Fibroblast of the aortic adventitia (primary cell): ENCODE measurements around the gene TRIM54. TPM values are rescaled to one million over a fixed set of nuclear protein-coding genes. Genes with fewer than 3 reads are reported as not detected.
"Not testable (repeated sequence)": the region's sequence is repeated elsewhere in the genome, so short reads cannot be mapped to it uniquely, and the experiment has no call there.

ENCODE experiments used
- DNase-seq: peaks from one replicate; pipeline ENCODE4 v3.0.0-alpha.2; 2010; ENCODE audit warnings: low read depth
- H3K4me3 ChIP-seq: 2 replicates; pipeline ENCODE4 v1.5.1; 2011; ENCODE audit warnings: low read depth, mild to moderate bottlenecking, control low read depth, low read length, moderate library complexity
- total RNA-seq: library from RNA; depleted of rRNA; stranded (reverse); fragments of >200 nt; gene quantifications from 2 replicates; pipeline ENCODE4 v1.2.3, GENCODE V29; 2012; ENCODE audit warnings: low replicate concordance
- TF ChIP-seq, protein P1 (sequence below): IDR thresholded peaks from 2 replicates; pipeline ENCODE4 v1.5.1; 2011; ENCODE audit warnings: mild to moderate bottlenecking, low read length, control low read depth, inconsistent platforms; ENCODE audit not compliant: insufficient read depth

The TRIM54 gene
- total RNA-seq, 1 donor, result not detected

GRCh38 chr2:27271631-27272340, 10.4 kb upstream of the TRIM54 start:
- TF ChIP-seq, protein P1, sequence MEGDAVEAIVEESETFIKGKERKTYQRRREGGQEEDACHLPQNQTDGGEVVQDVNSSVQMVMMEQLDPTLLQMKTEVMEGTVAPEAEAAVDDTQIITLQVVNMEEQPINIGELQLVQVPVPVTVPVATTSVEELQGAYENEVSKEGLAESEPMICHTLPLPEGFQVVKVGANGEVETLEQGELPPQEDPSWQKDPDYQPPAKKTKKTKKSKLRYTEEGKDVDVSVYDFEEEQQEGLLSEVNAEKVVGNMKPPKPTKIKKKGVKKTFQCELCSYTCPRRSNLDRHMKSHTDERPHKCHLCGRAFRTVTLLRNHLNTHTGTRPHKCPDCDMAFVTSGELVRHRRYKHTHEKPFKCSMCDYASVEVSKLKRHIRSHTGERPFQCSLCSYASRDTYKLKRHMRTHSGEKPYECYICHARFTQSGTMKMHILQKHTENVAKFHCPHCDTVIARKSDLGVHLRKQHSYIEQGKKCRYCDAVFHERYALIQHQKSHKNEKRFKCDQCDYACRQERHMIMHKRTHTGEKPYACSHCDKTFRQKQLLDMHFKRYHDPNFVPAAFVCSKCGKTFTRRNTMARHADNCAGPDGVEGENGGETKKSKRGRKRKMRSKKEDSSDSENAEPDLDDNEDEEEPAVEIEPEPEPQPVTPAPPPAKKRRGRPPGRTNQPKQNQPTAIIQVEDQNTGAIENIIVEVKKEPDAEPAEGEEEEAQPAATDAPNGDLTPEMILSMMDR, result no peak
- no peak for DNase-seq
- H3K4me3 ChIP-seq, result no peak overlapping the region

DNA sequence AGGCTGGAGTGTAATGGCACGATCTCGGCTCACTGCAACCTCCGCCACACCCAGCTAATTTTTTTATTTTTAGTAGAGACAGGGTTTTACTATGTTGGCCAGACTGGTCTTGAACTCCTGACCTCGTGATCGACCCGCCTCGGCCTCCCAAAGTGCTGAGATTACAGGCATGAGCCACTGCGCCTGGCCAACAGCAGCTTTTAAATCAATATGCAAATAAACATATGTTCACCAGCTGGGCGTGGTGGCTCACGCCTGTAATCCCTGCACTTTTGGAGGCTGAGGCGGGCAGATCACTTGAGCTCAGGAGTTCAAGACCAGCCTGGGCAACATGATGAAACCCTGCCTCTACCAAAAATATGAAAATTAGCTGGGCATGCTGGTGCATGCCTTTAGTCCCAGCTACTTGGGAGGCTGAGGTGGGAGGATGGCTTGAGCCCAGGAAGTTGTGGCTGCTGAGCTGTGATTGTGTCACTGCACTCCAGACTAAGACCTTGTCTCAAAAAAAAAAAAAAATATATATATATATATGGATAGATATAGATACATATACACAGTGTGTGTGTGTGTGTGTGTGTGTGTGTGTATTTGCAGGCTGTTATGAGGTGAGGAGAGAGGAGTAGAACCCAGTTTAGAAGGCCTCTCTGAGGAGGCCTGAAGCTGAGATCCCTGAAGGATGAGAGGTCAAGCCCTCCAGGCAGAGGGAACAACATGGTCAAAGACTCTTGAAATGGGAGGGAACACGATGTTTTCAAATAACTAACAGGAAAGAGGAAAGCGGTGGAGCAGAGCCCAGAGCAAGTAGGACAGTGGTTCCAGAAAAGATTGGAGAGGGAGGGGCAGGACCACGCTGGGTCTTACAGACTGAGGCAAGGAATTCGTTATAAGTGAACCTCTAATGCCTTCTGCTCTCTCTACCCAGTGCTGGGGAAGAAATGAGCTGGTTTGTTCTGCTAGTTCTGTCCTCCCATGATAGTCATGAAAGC, 9.4 kb upstream of the TRIM54 start:
- H3K4me3 ChIP-seq, DNase-seq: not testable (repeated sequence)

DNA sequence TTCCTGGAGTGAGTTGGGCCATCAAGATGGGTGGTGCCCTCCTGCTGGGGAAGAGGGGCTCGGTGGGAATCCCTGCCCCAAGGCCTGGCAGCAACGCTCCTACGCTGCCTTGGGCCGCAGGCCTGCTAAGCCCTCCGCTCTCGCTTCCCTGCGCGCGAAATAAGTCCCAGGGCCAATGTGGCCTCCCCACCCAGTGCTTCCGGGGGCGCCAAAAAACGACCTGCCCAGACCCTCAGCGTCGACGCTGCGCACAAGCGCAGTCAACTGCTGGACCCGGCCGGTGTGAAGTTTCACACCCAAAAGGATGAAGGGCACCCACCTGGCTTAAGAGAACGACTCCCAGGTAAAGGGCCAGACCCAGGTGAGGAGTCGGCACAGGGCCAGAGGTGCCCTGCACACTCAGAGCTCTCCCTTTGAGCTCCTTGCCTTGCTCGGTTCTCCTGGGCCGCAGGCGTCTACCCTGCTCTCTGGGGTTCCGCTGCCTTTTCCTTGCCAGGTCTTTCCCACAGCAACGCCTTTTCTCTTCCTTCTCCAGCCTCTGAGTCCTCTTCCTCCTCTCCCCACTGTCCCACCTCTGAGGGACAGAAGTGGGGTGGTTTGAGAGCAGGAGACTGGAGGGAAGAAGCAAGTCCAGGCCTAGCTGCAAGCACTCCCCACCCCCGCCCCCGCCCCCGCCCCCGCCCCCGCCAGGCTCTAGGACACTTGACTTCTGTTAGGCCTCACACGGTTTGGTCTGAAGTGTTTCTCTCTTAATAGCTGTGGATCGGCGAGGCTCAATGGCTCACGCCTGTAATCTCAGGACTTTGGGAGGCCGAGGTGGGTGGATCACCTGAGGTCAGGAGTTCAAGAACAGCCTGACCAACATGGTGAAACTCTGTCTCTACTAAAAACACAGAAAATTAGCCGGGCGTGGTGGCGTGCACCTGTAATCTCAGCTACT, 6.7 kb upstream of the TRIM54 start, which contains the start of gene DNAJC5G:
Gene DNAJC5G, plus strand, starts transcription at position 223 of the 940 bp plus-strand sequence. CDS start 1,296 bp downstream, outside the sequence.
- DNase-seq, result no peak
- no peak within 1 kb of the TSS for H3K4me3 ChIP-seq
- TF ChIP-seq, protein P1, result no peak

DNA sequence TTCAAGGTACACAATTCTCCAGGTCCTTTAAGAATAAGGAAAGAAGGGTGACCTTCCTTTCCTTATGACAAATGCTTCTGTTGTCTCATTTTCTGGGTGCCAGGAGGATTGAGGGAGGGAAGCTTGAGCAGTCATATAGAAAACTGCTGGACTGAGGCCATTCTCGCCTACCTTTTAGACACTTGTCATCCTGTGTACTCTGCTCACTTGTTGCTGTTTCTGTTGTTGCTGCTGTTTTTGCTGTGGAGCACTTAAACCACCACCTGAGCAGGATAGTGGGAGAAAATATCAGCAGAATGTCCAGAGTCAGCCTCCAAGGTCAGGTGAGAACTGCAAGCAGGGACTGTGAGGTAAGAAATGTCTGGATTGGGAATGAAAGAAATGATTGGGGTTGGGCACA, 4.2 kb upstream of the TRIM54 start:
- H3K4me3 ChIP-seq, result no peak overlapping the region
- no peak for DNase-seq
- TF ChIP-seq, protein P1, result no peak

- TF ChIP-seq, protein P1, result no peak
- no peak overlapping the region for H3K4me3 ChIP-seq
- no peak for DNase-seq
These were observed 1.4 kb upstream of the TRIM54 start for GRCh38 chr2:27280826-27281225.

DNA sequence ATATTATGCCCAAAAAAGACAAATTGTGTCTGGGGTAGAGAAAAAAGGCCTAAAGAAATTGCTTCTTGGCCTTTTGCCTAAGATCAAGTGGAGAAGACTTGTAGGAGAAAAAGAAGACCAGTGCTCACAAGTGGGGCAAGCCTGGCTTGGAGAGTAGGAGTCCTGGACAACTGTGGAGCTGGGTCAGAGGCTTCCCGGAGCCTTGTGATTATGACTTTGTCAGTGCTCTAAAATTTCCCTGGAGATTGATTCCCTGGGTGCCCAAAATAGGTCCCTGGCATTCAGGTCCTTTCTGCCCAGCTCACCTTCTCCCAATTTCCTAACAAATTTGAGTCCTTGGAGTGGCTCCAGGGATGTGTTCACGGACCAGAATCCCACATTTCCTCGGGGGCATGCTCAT, 787 bp upstream of the TRIM54 start:
- no peak for DNase-seq
- TF ChIP-seq, protein P1, result no peak
- no peak overlapping the region for H3K4me3 ChIP-seq
